Suprapubic skin (tissue), 4 donors: ENCODE measurements around the gene PRLR.

Source experiments
- EP300 ChIP-seq: sonication (generic); formaldehyde crosslinking; IDR thresholded peaks from one replicate; pipeline ENCODE4 v1.6.1; 2017; ENCODE audit warnings: antibody characterized with exemption
- POLR2A ChIP-seq, 2 donors: fragments of 450-650 bp; IDR thresholded peaks; one replicate each; pipeline ENCODE4 v1.6.1; 2017; ENCODE audit warnings: antibody characterized with exemption in 2 of 2, mild to moderate bottlenecking in 2 of 2, moderate library complexity in 2 of 2
- POLR2AphosphoS5 ChIP-seq, 3 donors: sonication (generic); formaldehyde crosslinking; IDR thresholded peaks; one replicate each; pipeline ENCODE4 v1.6.1; 2017; ENCODE audit warnings: antibody characterized with exemption in 3 of 3
- TF ChIP-seq, protein P1 (sequence below), 2 donors: fragments of 200-600 bp in 1 of 2; fragments of 450-650 bp in 1 of 2; sonication (generic) in 1 of 2; IDR thresholded peaks; one replicate each; pipeline ENCODE4 v1.5.1; 2016 to 2019; ENCODE audit warnings: antibody characterized with exemption in 2 of 2, mild to moderate bottlenecking in 1 of 2, moderate library complexity in 1 of 2

DNA sequence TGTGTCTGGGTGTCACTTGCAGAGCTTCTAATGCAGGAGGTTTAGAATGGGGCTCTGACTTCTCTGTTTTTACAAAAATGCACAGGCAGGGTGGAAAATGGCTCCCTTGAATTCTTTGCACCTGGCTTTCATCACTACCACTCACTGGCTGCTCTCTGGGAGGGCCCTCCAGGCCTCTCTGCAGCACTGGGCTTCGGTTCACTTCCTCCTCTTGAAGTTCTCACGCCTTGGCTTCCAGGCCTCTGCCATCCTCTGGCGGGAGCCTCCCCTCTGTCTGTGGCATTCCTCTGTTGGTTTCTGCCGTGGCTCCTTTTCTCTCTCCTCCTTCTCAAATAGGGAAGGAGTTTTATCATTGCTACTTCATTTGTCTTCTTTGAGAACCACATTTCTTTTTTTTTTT lies 2.8 kb upstream of the PRLR start:
- TF ChIP-seq POLR2AphosphoS5 (IDR thresholded peaks at IDR 0.05), result no peak
- TF ChIP-seq EP300, result no peak
- TF ChIP-seq, protein P1, sequence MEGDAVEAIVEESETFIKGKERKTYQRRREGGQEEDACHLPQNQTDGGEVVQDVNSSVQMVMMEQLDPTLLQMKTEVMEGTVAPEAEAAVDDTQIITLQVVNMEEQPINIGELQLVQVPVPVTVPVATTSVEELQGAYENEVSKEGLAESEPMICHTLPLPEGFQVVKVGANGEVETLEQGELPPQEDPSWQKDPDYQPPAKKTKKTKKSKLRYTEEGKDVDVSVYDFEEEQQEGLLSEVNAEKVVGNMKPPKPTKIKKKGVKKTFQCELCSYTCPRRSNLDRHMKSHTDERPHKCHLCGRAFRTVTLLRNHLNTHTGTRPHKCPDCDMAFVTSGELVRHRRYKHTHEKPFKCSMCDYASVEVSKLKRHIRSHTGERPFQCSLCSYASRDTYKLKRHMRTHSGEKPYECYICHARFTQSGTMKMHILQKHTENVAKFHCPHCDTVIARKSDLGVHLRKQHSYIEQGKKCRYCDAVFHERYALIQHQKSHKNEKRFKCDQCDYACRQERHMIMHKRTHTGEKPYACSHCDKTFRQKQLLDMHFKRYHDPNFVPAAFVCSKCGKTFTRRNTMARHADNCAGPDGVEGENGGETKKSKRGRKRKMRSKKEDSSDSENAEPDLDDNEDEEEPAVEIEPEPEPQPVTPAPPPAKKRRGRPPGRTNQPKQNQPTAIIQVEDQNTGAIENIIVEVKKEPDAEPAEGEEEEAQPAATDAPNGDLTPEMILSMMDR (IDR thresholded peaks at IDR 0.05), result no peak
- TF ChIP-seq POLR2A (IDR thresholded peaks at IDR 0.05), result no peak
